A549 (cell line): Measurements from ENCODE around the gene SLC6A18. TPM values are rescaled to one million over a fixed set of nuclear protein-coding genes. Genes with fewer than 3 reads are reported as not detected.

Source experiments
- ATAC-seq, 2 experiments: fragments of 200-7000 bp in 1 of 2; fragments of >200 bp in 1 of 2; cut with Nextera tagmentation in 1 of 2; cut with Tn5 transposase in 1 of 2; 3 replicates each; pipeline versions ENCODE4 v1.8.0 to v1.9.1; 2018 to 2020; ENCODE audit warnings: mild to moderate bottlenecking in 1 of 2, moderate library complexity in 1 of 2
- CTCF ChIA-PET: fragments of 300-600 bp; sonication (Branson Sonifier 250); formaldehyde crosslinking; extraction: SDS; loops from one replicate; lab custom pipeline; 2021; ENCODE audit warnings: antibody characterized with exemption, inconsistent platforms; lab: Yijun Ruan, JAX
- POLR2A ChIA-PET: fragments of 350-600 bp; formaldehyde crosslinking; extraction: SDS; loops from one replicate; lab custom pipeline; 2021; ENCODE audit warnings: antibody characterized with exemption, inconsistent platforms; lab: Yijun Ruan, JAX
- DNase-seq, 2 experiments: peaks; one replicate each; pipeline versions ENCODE4 v3.0.0 to v3.0.0-alpha.2; 2011 to 2016; ENCODE audit warnings: low read depth in 1 of 2, low spot score in 1 of 2
- FAIRE-seq: peaks from 2 replicates; lab custom pipeline; 2011; peaks lifted over from hg19 to GRCh38; lab: Jason Lieb, UNC
- H3K27ac ChIP-seq, 2 experiments: fragments of >200 bp; sonication (Bioruptor Twin); formaldehyde crosslinking; 3 replicates each; pipeline ENCODE4 v1.5.1; 2016 to 2017
- H3K4me1 ChIP-seq: fragments of >200 bp; sonication (Bioruptor Twin); formaldehyde crosslinking; 3 replicates; pipeline ENCODE4 v1.6.1; 2016
- H3K4me2 ChIP-seq: fragments of >200 bp; sonication (Bioruptor Twin); formaldehyde crosslinking; 3 replicates; pipeline ENCODE4 v1.6.1; 2016
- H3K4me3 ChIP-seq: fragments of >200 bp; sonication (Bioruptor Twin); formaldehyde crosslinking; 3 replicates; pipeline ENCODE4 v1.5.1; 2016
- H3K9me3 ChIP-seq: fragments of >200 bp; sonication (Bioruptor Twin); formaldehyde crosslinking; 3 replicates; pipeline ENCODE4 v1.6.1; 2016
- CEBPB ChIP-seq, 2 experiments: fragments of >200 bp in 1 of 2; sonication (Bioruptor Twin) in 1 of 2; formaldehyde crosslinking in 1 of 2; IDR thresholded peaks; 2 replicates each; pipeline ENCODE4 v1.6.1; 2012 to 2016
- HOXA7 ChIP-seq: fragments of 250-450 bp; sonication (Bioruptor Pico); IDR thresholded peaks from 2 replicates; pipeline ENCODE4 v1.5.0; 2020; ENCODE audit warnings: mild to moderate bottlenecking, moderate library complexity
- RAD21 ChIP-seq, 2 experiments: fragments of >200 bp in 1 of 2; sonication (Bioruptor Twin) in 1 of 2; formaldehyde crosslinking in 1 of 2; IDR thresholded peaks in 1 of 2; conservative IDR thresholded peaks in 1 of 2; 2 replicates in 1 of 2; 3 replicates in 1 of 2; pipeline ENCODE4 v1.6.1; 2012 to 2018; ENCODE audit warnings: inconsistent platforms in 1 of 2
- TP53 ChIP-seq: fragments of 250-450 bp; sonication (Bioruptor Pico); IDR thresholded peaks from 2 replicates; pipeline ENCODE4 v1.5.0; 2021; ENCODE audit warnings: mild to moderate bottlenecking, moderate library complexity
- ZFP36 ChIP-seq: fragments of 450-650 bp; IDR thresholded peaks from 2 replicates; pipeline ENCODE4 v1.6.1; 2014; ENCODE audit warnings: borderline replicate concordance; ENCODE audit not compliant: partially characterized antibody
- ZNF302 ChIP-seq: fragments of 250-450 bp; sonication (Bioruptor Pico); IDR thresholded peaks from 2 replicates; pipeline ENCODE4 v1.9.0; 2021; ENCODE audit warnings: inconsistent platforms, mild to moderate bottlenecking, moderate library complexity
- ZSCAN20 ChIP-seq: fragments of 250-450 bp; sonication (Bioruptor Pico); IDR thresholded peaks from 2 replicates; pipeline ENCODE4 v1.8.0; 2022; ENCODE audit warnings: mild to moderate bottlenecking, moderate library complexity
- WGBS: methylation state at CpG from one replicate; pipeline ENCODE4 v1.1.6; 2017; ENCODE audit errors: missing lambda C conversion rate; 5-methylcytosine and 5-hydroxymethylcytosine counted together
- polyA plus RNA-seq, 4 experiments: library from polyadenylated mRNA; depleted of rRNA in 3 of 4; stranded (reverse); fragments of >200 nt; fragmentation: RNase III in 1 of 4; extraction: RNeasy Plus Mini Kit Qiagen cat#74134 plus additional on column Dnase treatment in 1 of 4; gene quantifications; 2 replicates in 3 of 4; 3 replicates in 1 of 4; pipeline ENCODE4 v1.2.3, GENCODE V29; 2011 to 2017
- TF ChIP-seq, protein P1 (sequence below): fragments of 200-600 bp; sonication (generic); IDR thresholded peaks from 2 replicates; pipeline ENCODE4 v1.6.1; 2016; ENCODE audit warnings: antibody characterized with exemption, mild to moderate bottlenecking, moderate library complexity
- TF ChIP-seq, protein P2 (sequence below): fragments of >200 bp; sonication (Bioruptor Twin); formaldehyde crosslinking; IDR thresholded peaks from 3 replicates; pipeline ENCODE4 v1.5.1; 2016
- TF ChIP-seq, protein P3 (sequence below): IDR thresholded peaks from 2 replicates; pipeline ENCODE4 v1.6.1; 2012

Gene SLC6A18
- polyA plus RNA-seq, 2 of the 4 experiments (the other 2 are of a cell fraction): not detected

DNA sequence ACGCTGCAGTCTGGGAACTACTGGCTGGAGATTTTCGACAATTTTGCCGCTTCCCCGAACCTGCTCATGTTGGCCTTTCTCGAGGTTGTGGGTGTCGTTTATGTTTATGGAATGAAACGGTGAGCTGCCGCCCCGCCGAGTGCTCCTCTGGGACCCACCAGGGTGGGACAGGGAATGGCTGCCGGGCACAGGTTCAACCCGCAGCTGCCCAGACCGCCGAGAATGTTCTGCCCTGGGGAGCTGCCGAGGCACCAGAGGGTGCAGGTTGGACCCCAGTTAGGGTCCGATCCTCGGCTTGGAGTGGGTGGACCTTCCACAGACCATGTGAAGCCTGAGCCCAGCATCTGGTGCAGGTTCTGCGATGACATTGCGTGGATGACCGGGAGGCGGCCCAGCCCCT, 19.1 kb downstream of the SLC6A18 start (continued):
- TF ChIP-seq, protein P1, sequence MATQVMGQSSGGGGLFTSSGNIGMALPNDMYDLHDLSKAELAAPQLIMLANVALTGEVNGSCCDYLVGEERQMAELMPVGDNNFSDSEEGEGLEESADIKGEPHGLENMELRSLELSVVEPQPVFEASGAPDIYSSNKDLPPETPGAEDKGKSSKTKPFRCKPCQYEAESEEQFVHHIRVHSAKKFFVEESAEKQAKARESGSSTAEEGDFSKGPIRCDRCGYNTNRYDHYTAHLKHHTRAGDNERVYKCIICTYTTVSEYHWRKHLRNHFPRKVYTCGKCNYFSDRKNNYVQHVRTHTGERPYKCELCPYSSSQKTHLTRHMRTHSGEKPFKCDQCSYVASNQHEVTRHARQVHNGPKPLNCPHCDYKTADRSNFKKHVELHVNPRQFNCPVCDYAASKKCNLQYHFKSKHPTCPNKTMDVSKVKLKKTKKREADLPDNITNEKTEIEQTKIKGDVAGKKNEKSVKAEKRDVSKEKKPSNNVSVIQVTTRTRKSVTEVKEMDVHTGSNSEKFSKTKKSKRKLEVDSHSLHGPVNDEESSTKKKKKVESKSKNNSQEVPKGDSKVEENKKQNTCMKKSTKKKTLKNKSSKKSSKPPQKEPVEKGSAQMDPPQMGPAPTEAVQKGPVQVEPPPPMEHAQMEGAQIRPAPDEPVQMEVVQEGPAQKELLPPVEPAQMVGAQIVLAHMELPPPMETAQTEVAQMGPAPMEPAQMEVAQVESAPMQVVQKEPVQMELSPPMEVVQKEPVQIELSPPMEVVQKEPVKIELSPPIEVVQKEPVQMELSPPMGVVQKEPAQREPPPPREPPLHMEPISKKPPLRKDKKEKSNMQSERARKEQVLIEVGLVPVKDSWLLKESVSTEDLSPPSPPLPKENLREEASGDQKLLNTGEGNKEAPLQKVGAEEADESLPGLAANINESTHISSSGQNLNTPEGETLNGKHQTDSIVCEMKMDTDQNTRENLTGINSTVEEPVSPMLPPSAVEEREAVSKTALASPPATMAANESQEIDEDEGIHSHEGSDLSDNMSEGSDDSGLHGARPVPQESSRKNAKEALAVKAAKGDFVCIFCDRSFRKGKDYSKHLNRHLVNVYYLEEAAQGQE: no peak
- no peak for TF ChIP-seq TP53 (CRISPR knock-in tag)
- no peak for TF ChIP-seq HOXA7 (CRISPR knock-in tag)

DNA sequence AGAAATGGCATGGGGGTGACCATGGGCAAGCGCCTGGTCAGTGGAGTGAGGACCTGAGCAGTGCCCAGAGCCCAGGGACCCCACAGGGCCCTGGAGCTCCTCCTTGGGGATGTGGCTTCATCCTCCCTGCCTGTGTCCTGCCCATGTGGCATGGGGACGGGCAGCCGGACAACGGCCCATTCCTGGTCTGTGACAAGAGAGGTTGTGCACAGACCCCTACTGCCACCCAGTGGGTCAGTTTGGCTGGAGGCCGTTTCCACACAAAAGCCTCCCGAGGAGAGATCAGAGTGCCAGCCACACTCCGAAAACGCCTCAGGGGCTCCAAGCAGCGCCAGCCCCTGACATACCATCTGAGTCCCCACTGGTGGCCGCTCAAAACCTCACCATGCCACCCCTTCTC, 19.8 kb downstream of the SLC6A18 start:
- Histone ChIP-seq H3K4me3 (no peak overlapping the region), H3K4me2 (no peak overlapping the region), H3K9me3 (no peaks in the 10 kb centered on the region), H3K4me1 (no peaks in the 10 kb centered on the region), H3K27ac (no peak overlapping the region)
- 51% methylated on average over 3 of the region's 10 CpGs for WGBS
- DNase-seq: peak in 1 of 2 experiments; percentile 43
- FAIRE-seq: no peak
- TF ChIP-seq, protein P2, sequence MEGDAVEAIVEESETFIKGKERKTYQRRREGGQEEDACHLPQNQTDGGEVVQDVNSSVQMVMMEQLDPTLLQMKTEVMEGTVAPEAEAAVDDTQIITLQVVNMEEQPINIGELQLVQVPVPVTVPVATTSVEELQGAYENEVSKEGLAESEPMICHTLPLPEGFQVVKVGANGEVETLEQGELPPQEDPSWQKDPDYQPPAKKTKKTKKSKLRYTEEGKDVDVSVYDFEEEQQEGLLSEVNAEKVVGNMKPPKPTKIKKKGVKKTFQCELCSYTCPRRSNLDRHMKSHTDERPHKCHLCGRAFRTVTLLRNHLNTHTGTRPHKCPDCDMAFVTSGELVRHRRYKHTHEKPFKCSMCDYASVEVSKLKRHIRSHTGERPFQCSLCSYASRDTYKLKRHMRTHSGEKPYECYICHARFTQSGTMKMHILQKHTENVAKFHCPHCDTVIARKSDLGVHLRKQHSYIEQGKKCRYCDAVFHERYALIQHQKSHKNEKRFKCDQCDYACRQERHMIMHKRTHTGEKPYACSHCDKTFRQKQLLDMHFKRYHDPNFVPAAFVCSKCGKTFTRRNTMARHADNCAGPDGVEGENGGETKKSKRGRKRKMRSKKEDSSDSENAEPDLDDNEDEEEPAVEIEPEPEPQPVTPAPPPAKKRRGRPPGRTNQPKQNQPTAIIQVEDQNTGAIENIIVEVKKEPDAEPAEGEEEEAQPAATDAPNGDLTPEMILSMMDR: 0 out of 3 replicates have a peak, but pooled peaks have one; percentile 10
- no peak for TF ChIP-seq CEBPB (IDR thresholded peaks at IDR 0.05)
- TF ChIP-seq HOXA7 (CRISPR knock-in tag): no peak
- peak; percentile 16 to 56; a peak in 2 of 5 replicates for TF ChIP-seq RAD21 (conservative IDR thresholded peaks at IDR 0.05 in 1 of 2, IDR thresholded peaks at IDR 0.05 in 1 of 2)
- no peak for TF ChIP-seq ZFP36
- TF ChIP-seq ZNF302 (CRISPR knock-in tag): no peak
- CTCF ChIA-PET: interaction anchor here (0.7 to 1.4 kb wide), 3 partner anchors 14 to 76 kb away, joined by 3 read pairs; no protein-coding TSS in a partner anchor
- ATAC-seq: peak; percentile 5 to 47; a peak in 3 of 6 replicates
- POLR2A ChIA-PET: no interaction called here

DNA sequence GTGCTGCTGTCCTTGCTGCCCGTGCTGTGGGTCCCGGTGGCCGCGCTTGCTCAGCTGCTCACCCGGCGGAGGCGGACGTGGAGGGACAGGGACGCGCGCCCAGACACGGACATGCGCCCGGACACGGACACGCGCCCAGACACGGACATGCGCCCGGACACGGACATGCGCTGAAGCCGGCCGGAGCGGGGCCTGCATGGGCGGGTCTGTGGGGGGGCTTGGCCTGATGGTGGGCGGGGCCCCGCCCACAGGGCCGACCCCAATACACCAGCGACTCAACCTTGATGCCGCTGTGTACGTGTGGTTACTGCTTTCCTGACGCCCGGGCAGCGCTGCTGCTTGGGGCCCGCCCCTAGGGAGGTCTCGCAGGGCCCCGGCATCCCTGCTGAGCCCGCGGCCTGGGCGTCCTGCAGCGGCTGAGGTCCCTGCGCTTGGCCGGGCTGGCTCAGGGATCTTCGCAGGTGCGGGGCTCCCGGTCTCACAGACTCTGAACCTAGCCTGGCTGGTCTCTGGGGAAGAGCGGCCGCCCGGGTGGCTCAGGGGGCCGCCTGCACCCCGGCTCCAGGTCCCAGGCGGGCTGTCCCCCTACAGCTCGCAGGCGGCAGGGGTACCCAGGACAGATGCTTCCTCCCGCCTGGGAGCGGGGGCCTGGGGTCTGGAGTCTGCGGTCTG, 20.9 kb downstream of the SLC6A18 start:
- FAIRE-seq: no peak

More for the DNA sequence above, 20.9 kb downstream of the SLC6A18 start:
- Histone ChIP-seq H3K4me3 (no peak overlapping the region), H3K4me1 (no peaks in the 10 kb centered on the region), H3K4me2 (no peak overlapping the region), H3K9me3 (no peaks in the 10 kb centered on the region), H3K27ac (no peak overlapping the region)
- CTCF ChIA-PET: interaction anchor here (0.8 to 1.4 kb wide), 4 partner anchors 15 to 78 kb away, joined by 3 to 4 read pairs (median 3); no protein-coding TSS in a partner anchor
- no peak for DNase-seq
- POLR2A ChIA-PET: no interaction called here
- TF ChIP-seq ZSCAN20 (CRISPR knock-in tag): no peak
- TF ChIP-seq, protein P3, sequence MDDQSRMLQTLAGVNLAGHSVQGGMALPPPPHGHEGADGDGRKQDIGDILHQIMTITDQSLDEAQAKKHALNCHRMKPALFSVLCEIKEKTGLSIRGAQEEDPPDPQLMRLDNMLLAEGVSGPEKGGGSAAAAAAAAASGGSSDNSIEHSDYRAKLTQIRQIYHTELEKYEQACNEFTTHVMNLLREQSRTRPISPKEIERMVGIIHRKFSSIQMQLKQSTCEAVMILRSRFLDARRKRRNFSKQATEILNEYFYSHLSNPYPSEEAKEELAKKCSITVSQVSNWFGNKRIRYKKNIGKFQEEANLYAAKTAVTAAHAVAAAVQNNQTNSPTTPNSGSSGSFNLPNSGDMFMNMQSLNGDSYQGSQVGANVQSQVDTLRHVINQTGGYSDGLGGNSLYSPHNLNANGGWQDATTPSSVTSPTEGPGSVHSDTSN: no peak
- peak in 1 of 2 experiments; percentile 22; a peak in 3 of 6 replicates for ATAC-seq
- 57% methylated on average over 29 of the region's 58 CpGs for WGBS
